ENCODE data around the gene TMEM88. TPM values are rescaled to one million over a fixed set of nuclear protein-coding genes. Genes with fewer than 3 reads are reported as not detected.

The TMEM88 gene
- total RNA-seq, 1 donor from 2014 or later: 26.3 TPM

GRCh38 chr17:7824021-7824924, 30.6 kb upstream of the TMEM88 start:
- intact Hi-C loops (cut with DNase I): loop anchor here (5.0 kb wide), 2 partner anchors 33 to 163 kb away; partner anchors contain the start of genes CYB5D1, NAA38 and TMEM88
- H3K4me3 ChIP-seq: no peak overlapping the region
- no peaks in the 10 kb centered on the region for H3K36me3 ChIP-seq
- H3K9me3 ChIP-seq: no peaks in the 10 kb centered on the region
- no peak for DNase-seq (ENCODE audit: extremely low spot score in 2 of 2)
- no peaks in the 10 kb centered on the region for H3K27me3 ChIP-seq
- H3K27ac ChIP-seq: no peak overlapping the region
- H3K4me1 ChIP-seq: no peaks in the 10 kb centered on the region
- TF ChIP-seq CTCF (IDR thresholded peaks at IDR 0.05) (no peak), POLR2AphosphoS5 (IDR thresholded peaks at IDR 0.05; ENCODE audit: insufficient read depth in 1 of 2, low read depth in 1 of 2) (no peak), POLR2A (IDR thresholded peaks at IDR 0.05) (no peak)

GRCh38 chr17:7825206-7825990, 29.5 kb upstream of the TMEM88 start:
- Histone ChIP-seq H3K27ac (no peak overlapping the region), H3K4me1 (no peaks in the 10 kb centered on the region), H3K9me3 (no peaks in the 10 kb centered on the region), H3K4me3 (no peak overlapping the region), H3K36me3 (no peaks in the 10 kb centered on the region), H3K27me3 (no peaks in the 10 kb centered on the region)
- DNase-seq (ENCODE audit: extremely low spot score in 2 of 2): no peak
- TF ChIP-seq POLR2A (IDR thresholded peaks at IDR 0.05) (no peak), POLR2AphosphoS5 (IDR thresholded peaks at IDR 0.05; ENCODE audit: insufficient read depth in 1 of 2, low read depth in 1 of 2) (no peak), CTCF (IDR thresholded peaks at IDR 0.05) (no peak)
- intact Hi-C loops (cut with DNase I): no loop called here

GRCh38 chr17:7830616-7831015, 24.2 kb upstream of the TMEM88 start:
- DNase-seq (ENCODE audit: extremely low spot score in 2 of 2): no peak
- intact Hi-C loops (cut with DNase I): no loop called here

GRCh38 chr17:7831233-7831632, 23.6 kb upstream of the TMEM88 start:
- H3K27ac ChIP-seq: no peak overlapping the region
- H3K36me3 ChIP-seq: no peaks in the 10 kb centered on the region
- intact Hi-C loops (cut with DNase I): no loop called here
- DNase-seq (ENCODE audit: extremely low spot score in 2 of 2): no peak
- no peaks in the 10 kb centered on the region for H3K9me3 ChIP-seq
- H3K4me1 ChIP-seq: peaks cover 7% of the 10 kb centered on the region
- TF ChIP-seq CTCF (IDR thresholded peaks at IDR 0.05): no peak
- TF ChIP-seq POLR2AphosphoS5 (IDR thresholded peaks at IDR 0.05; ENCODE audit: insufficient read depth in 1 of 2, low read depth in 1 of 2): no peak
- no peak for TF ChIP-seq POLR2A (IDR thresholded peaks at IDR 0.05)
- H3K27me3 ChIP-seq: no peaks in the 10 kb centered on the region
- no peak overlapping the region for H3K4me3 ChIP-seq

More at GRCh38 chr17:7830616-7831015, 24.2 kb upstream of the TMEM88 start:
- H3K27ac ChIP-seq: no peak overlapping the region
- no peaks in the 10 kb centered on the region for H3K36me3 ChIP-seq
- no peaks in the 10 kb centered on the region for H3K27me3 ChIP-seq
- no peaks in the 10 kb centered on the region for H3K9me3 ChIP-seq
- no peak for TF ChIP-seq POLR2A (IDR thresholded peaks at IDR 0.05)
- no peak overlapping the region for H3K4me3 ChIP-seq
- peaks cover 6% of the 10 kb centered on the region for H3K4me1 ChIP-seq

GRCh38 chr17:7832431-7832830, 22.4 kb upstream of the TMEM88 start:
- DNase-seq (ENCODE audit: extremely low spot score in 2 of 2): no peak

More at GRCh38 chr17:7832431-7832830, 22.4 kb upstream of the TMEM88 start:
- intact Hi-C loops (cut with DNase I): no loop called here
- TF ChIP-seq POLR2AphosphoS5 (IDR thresholded peaks at IDR 0.05; ENCODE audit: insufficient read depth in 1 of 2, low read depth in 1 of 2) (no peak), CTCF (IDR thresholded peaks at IDR 0.05) (no peak), POLR2A (IDR thresholded peaks at IDR 0.05) (no peak)
- no peaks in the 10 kb centered on the region for H3K36me3 ChIP-seq
- H3K27me3 ChIP-seq: no peaks in the 10 kb centered on the region
- H3K27ac ChIP-seq: no peak overlapping the region
- no peaks in the 10 kb centered on the region for H3K9me3 ChIP-seq
- peaks cover 19% of the 10 kb centered on the region for H3K4me1 ChIP-seq
- H3K4me3 ChIP-seq: no peak overlapping the region
